VCaP (cell line): ENCODE measurements around the gene TGM2.

Experiments
- H3K27ac ChIP-seq: fragments of 450-650 bp; 2 replicates; pipeline ENCODE4 v1.5.1; 2017
- CTCF ChIP-seq: fragments of 450-650 bp; conservative IDR thresholded peaks from 2 replicates; pipeline ENCODE4 v1.5.1; 2017; ENCODE audit warnings: mild to moderate bottlenecking, moderate library complexity

TGM2 gene

DNA sequence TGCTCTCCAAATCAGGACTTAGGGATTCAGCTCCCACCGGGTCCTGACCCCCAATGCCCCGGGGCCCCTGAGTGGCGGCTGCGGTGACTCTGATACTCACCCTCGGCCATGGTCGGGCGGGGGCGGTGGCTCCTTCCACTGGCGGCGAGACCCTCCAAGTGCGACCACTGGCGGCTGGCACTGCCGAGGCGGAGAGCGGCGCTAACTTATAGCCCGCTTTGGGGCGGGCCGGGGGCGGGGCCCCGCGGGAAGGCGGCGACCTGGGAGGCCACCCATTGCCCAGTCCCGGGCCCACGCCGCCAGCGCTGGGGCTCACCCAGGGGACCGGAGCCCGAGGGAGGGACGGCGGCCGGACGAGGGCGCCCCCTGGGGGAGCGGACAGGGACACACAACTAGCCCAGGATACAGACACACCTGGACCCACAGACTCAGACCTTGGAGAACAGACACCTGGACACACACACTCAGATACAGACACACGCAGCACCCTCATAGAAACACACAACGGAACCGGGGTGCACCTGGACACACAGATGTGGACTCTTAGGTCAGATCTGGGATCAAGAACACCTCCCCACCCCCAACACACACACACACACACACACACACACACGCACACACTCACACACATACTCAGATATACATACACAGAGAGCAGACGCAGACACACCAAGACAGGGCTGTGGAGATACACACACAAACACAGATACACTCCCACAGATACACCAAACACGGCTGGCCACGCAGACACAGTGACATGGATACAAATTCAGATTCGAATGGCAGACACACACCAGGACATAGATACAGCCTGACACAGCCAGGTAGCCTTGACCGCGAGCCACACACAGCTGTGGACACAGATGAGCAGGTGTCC lies at the start of gene TGM2:
Gene TGM2 (minus strand): TSS at position 182 of the 877 bp plus-strand sequence. CDS start 72 bp downstream, at position 110.
- TF ChIP-seq CTCF, result peak; percentile 97
- peak within 1 kb of the TSS; percentile 42; the same call in 1 of the 2 replicates for H3K27ac ChIP-seq

- no peak for TF ChIP-seq CTCF
Measured at GRCh38 chr20:38214256-38215193, 49.5 kb upstream of the TGM2 start.

GRCh38 chr20:38213607-38213940 lies 48.5 kb upstream of the TGM2 start:
- TF ChIP-seq CTCF, result no peak
- no peak overlapping the region for H3K27ac ChIP-seq

More at GRCh38 chr20:38214256-38215193, 49.5 kb upstream of the TGM2 start:
- H3K27ac ChIP-seq, result no peak overlapping the region

- no peak for TF ChIP-seq CTCF
Measured at GRCh38 chr20:38212806-38213606, 47.9 kb upstream of the TGM2 start.

DNA sequence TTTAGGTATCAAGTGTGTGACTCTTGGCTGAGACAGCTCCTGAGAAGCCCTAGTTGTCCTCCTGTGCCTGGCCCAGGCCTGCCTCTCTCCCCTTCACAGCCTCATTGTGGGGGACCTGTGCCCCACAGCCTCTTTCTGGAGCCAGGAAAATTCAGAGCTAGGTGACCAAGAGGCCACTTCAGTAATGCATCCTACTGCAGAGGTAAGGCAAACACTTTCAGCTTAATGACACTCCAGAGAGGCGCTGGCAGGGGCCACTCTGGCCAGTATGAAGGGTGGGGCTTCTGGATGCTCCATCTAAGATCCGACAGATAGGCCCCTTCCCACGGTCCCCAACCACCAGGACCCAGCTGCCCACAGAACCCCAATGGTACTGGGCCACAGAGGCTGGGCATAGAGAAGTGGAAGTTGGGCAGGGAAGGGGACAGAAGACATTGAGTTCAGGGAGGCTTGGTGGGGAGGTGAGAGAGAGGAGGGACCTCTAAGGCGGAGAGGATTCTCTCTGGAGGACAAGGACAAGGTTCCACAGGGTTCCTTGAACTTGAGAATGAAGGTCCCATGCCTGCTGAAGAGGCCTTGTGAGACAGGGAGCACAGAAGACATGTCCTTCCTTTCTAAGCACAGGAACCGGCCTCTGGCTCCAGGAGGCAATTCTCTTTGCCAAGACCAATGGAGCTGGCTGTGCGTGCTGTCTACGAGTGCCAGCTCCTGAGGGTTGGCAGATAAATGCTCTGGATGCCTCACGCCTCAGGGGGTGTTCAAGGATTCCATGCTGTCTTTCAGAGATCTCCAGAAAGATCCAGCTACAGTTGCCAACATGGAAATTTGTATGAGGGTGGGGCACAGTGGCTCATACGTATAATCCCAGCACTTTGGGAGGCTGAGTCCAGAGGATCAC lies 46.4 kb upstream of the TGM2 start:
- no peak overlapping the region for H3K27ac ChIP-seq
- no peak for TF ChIP-seq CTCF

More at GRCh38 chr20:38212806-38213606, 47.9 kb upstream of the TGM2 start:
- no peak overlapping the region for H3K27ac ChIP-seq

GRCh38 chr20:38210741-38211140 lies 45.7 kb upstream of the TGM2 start:
- no peak for TF ChIP-seq CTCF
- no peak overlapping the region for H3K27ac ChIP-seq
